Naive B cell (primary cell): Measurements from ENCODE around the gene PPM1N. TPM values are rescaled to one million over a fixed set of nuclear protein-coding genes. Genes with fewer than 3 reads are reported as not detected.

Source experiments
- ATAC-seq, 2 donors: fragments of 150-1000 bp; cut with Tn5 transposase; 2 replicates each; pipeline ENCODE4 v1.10.0; 2021; ENCODE audit warnings: low read depth in 2 of 2, mild to moderate bottlenecking in 2 of 2, moderate library complexity in 2 of 2
- DNase-seq: peaks from one replicate; pipeline ENCODE4 v3.0.0; 2022
- H3K27ac Mint-ChIP-seq, 6 donors: one replicate each; pipeline ENCODE4 v1.8.0; 2020 to 2022; ENCODE audit warnings: mild to moderate bottlenecking in 6 of 6, mixed read lengths in 6 of 6, moderate library complexity in 5 of 6, inconsistent platforms in 2 of 6
- H3K27me3 Mint-ChIP-seq, 3 donors: one replicate each; pipeline ENCODE4 v1.8.0; 2021 to 2022; ENCODE audit warnings: mixed read lengths in 3 of 3, mild to moderate bottlenecking in 1 of 3
- H3K36me3 Mint-ChIP-seq, 2 donors: one replicate each; pipeline ENCODE4 v1.8.0; 2020 to 2022; ENCODE audit warnings: mixed read lengths in 2 of 2, inconsistent platforms in 1 of 2, mild to moderate bottlenecking in 1 of 2
- H3K4me1 Mint-ChIP-seq, 3 donors: one replicate each; pipeline ENCODE4 v1.8.0; 2020 to 2022; ENCODE audit warnings: mixed read lengths in 3 of 3, inconsistent platforms in 1 of 3, mild to moderate bottlenecking in 1 of 3, moderate library complexity in 1 of 3
- H3K4me3 Mint-ChIP-seq, 8 donors: one replicate each; pipeline ENCODE4 v1.8.0; 2020 to 2022; ENCODE audit warnings: mild to moderate bottlenecking in 8 of 8, mixed read lengths in 8 of 8, moderate library complexity in 8 of 8, inconsistent platforms in 2 of 8
- H3K9me3 Mint-ChIP-seq, 7 donors: one replicate each; pipeline ENCODE4 v1.8.0; 2020 to 2022; ENCODE audit warnings: mixed read lengths in 7 of 7, mild to moderate bottlenecking in 5 of 7, inconsistent platforms in 2 of 7, moderate library complexity in 1 of 7
- polyA plus RNA-seq, 6 donors: library from polyadenylated mRNA; unstranded; fragments of 300-500 nt; fragmentation: Illumina TruSeq; gene quantifications; one replicate each; pipeline ENCODE4 v1.2.3, GENCODE V29; 2021; ENCODE audit warnings: low read depth in 6 of 6

Gene PPM1N
- polyA plus RNA-seq, 6 donors from 2014 or later = 1.6 to 3.4 (median 2.4) TPM

GRCh38 chr19:45472563-45473366 is 25.5 kb upstream of the PPM1N start:
- peak overlapping the region; percentile 56 to 96 (median 73) for H3K4me3 Mint-ChIP-seq
- peaks cover 0 to 17% of the 10 kb centered on the region in 2 donors for H3K36me3 Mint-ChIP-seq
- peaks cover 67 to 83% (median 68%) of the 10 kb centered on the region in 3 donors for H3K4me1 Mint-ChIP-seq
- DNase-seq = peak; percentile 67
- ATAC-seq = no peak
- H3K9me3 Mint-ChIP-seq = peaks cover 0 to 14% (median 0%) of the 10 kb centered on the region in 7 donors
- peaks cover 39 to 54% (median 42%) of the 10 kb centered on the region in 3 donors for H3K27me3 Mint-ChIP-seq
- H3K27ac Mint-ChIP-seq = peak overlapping the region in 5 of 6 donors; percentile 92 to 100 (median 94)

GRCh38 chr19:45473367-45473681 is 24.9 kb upstream of the PPM1N start:
- peaks cover 0 to 17% of the 10 kb centered on the region in 2 donors for H3K36me3 Mint-ChIP-seq
- H3K4me3 Mint-ChIP-seq = peak overlapping the region; percentile 23 to 96 (median 68)
- peak; percentile 41 for DNase-seq
- peaks cover 0 to 11% (median 0%) of the 10 kb centered on the region in 7 donors for H3K9me3 Mint-ChIP-seq
- H3K4me1 Mint-ChIP-seq = peaks cover 68 to 86% (median 73%) of the 10 kb centered on the region in 3 donors
- peaks cover 39 to 54% (median 42%) of the 10 kb centered on the region in 3 donors for H3K27me3 Mint-ChIP-seq
- H3K27ac Mint-ChIP-seq = peak overlapping the region in 5 of 6 donors; percentile 38 to 100 (median 94)
- no peak for ATAC-seq

GRCh38 chr19:45473682-45474605 is 24.3 kb upstream of the PPM1N start:
- Mint-ChIP-seq H3K4me1 (peaks cover 71 to 86% (median 74%) of the 10 kb centered on the region in 3 donors), H3K4me3 (peak overlapping the region; percentile 21 to 96 (median 64)), H3K36me3 (peaks cover 0 to 17% of the 10 kb centered on the region in 2 donors), H3K27ac (peak overlapping the region in 5 of 6 donors; percentile 58 to 100 (median 94)), H3K27me3 (peaks cover 39 to 54% (median 42%) of the 10 kb centered on the region in 3 donors), H3K9me3 (peaks cover 0 to 8% (median 0%) of the 10 kb centered on the region in 7 donors)
- DNase-seq = peak; percentile 65
- ATAC-seq = no peak

GRCh38 chr19:45474606-45475521 is 23.4 kb upstream of the PPM1N start:
- peaks cover 0 to 17% of the 10 kb centered on the region in 2 donors for H3K36me3 Mint-ChIP-seq
- DNase-seq (peak; percentile 69), ATAC-seq (peak; percentile 1 to 2)
- peaks cover 0 to 8% (median 0%) of the 10 kb centered on the region in 7 donors for H3K9me3 Mint-ChIP-seq
- H3K27ac Mint-ChIP-seq = peak overlapping the region in 5 of 6 donors; percentile 78 to 100 (median 94)
- H3K4me1 Mint-ChIP-seq = peaks cover 68 to 81% (median 73%) of the 10 kb centered on the region in 3 donors
- H3K4me3 Mint-ChIP-seq = peak overlapping the region in 7 of 8 donors; percentile 23 to 96 (median 66)
- H3K27me3 Mint-ChIP-seq = peaks cover 34 to 54% (median 42%) of the 10 kb centered on the region in 3 donors

GRCh38 chr19:45475537-45476291 is 22.5 kb upstream of the PPM1N start:
- ATAC-seq (peak; percentile 0 to 1), DNase-seq (peak; percentile 67)
- peaks cover 0 to 8% (median 0%) of the 10 kb centered on the region in 7 donors for H3K9me3 Mint-ChIP-seq
- peaks cover 34 to 51% (median 42%) of the 10 kb centered on the region in 3 donors for H3K27me3 Mint-ChIP-seq
- H3K4me3 Mint-ChIP-seq = peak overlapping the region in 6 of 8 donors; percentile 6 to 96 (median 50)
- peaks cover 60 to 72% (median 67%) of the 10 kb centered on the region in 3 donors for H3K4me1 Mint-ChIP-seq
- peak overlapping the region in 5 of 6 donors; percentile 78 to 100 (median 94) for H3K27ac Mint-ChIP-seq
- H3K36me3 Mint-ChIP-seq = peaks cover 0 to 17% of the 10 kb centered on the region in 2 donors

- peaks cover 0 to 8% (median 0%) of the 10 kb centered on the region in 7 donors for H3K9me3 Mint-ChIP-seq
- H3K4me1 Mint-ChIP-seq = peaks cover 55 to 66% (median 63%) of the 10 kb centered on the region in 3 donors
- H3K36me3 Mint-ChIP-seq = peaks cover 0 to 16% of the 10 kb centered on the region in 2 donors
- DNase-seq (peak; percentile 55), ATAC-seq (no peak)
- H3K27me3 Mint-ChIP-seq = peaks cover 34 to 45% (median 41%) of the 10 kb centered on the region in 3 donors
- H3K4me3 Mint-ChIP-seq = peak overlapping the region in 5 of 8 donors; percentile 21 to 96 (median 63)
- H3K27ac Mint-ChIP-seq = peak overlapping the region in 4 of 6 donors; percentile 88 to 100 (median 92)
These were observed 21.9 kb upstream of the PPM1N start for GRCh38 chr19:45476304-45476703.

- Mint-ChIP-seq H3K36me3 (peaks cover 0 to 9% of the 10 kb centered on the region in 2 donors), H3K27me3 (peaks cover 31 to 36% (median 33%) of the 10 kb centered on the region in 3 donors), H3K4me1 (peaks cover 46 to 57% (median 55%) of the 10 kb centered on the region in 3 donors)
These were observed 21.1 kb upstream of the PPM1N start for GRCh38 chr19:45477186-45477585.

GRCh38 chr19:45477713-45478453 is 20.4 kb upstream of the PPM1N start:
- Mint-ChIP-seq H3K4me3 (peak overlapping the region; percentile 56 to 99 (median 94)), H3K9me3 (peaks cover 0 to 8% (median 0%) of the 10 kb centered on the region in 7 donors), H3K27ac (peak overlapping the region; percentile 94 to 100 (median 99)), H3K36me3 (peaks cover 0 to 9% of the 10 kb centered on the region in 2 donors), H3K4me1 (peaks cover 39 to 50% (median 49%) of the 10 kb centered on the region in 3 donors), H3K27me3 (peaks cover 26 to 29% (median 26%) of the 10 kb centered on the region in 3 donors)
- ATAC-seq = no peak
- DNase-seq = no peak

More at GRCh38 chr19:45477186-45477585, 21.1 kb upstream of the PPM1N start:
- peak overlapping the region; percentile 37 to 99 (median 76) for H3K4me3 Mint-ChIP-seq
- DNase-seq = peak; percentile 30
- peaks cover 0 to 8% (median 0%) of the 10 kb centered on the region in 7 donors for H3K9me3 Mint-ChIP-seq
- ATAC-seq = no peak
- peak overlapping the region in 5 of 6 donors; percentile 54 to 94 (median 73) for H3K27ac Mint-ChIP-seq

- H3K4me1 Mint-ChIP-seq = peaks cover 34 to 45% (median 44%) of the 10 kb centered on the region in 3 donors
- peak overlapping the region; percentile 94 to 100 (median 99) for H3K27ac Mint-ChIP-seq
- peaks cover 0 to 9% of the 10 kb centered on the region in 2 donors for H3K36me3 Mint-ChIP-seq
- ATAC-seq (peak; percentile 64 to 66), DNase-seq (peak; percentile 89)
- H3K27me3 Mint-ChIP-seq = peaks cover 19 to 25% (median 22%) of the 10 kb centered on the region in 3 donors
- peaks cover 0 to 8% (median 0%) of the 10 kb centered on the region in 7 donors for H3K9me3 Mint-ChIP-seq
- peak overlapping the region; percentile 56 to 99 (median 94) for H3K4me3 Mint-ChIP-seq
These were observed 19.6 kb upstream of the PPM1N start for GRCh38 chr19:45478454-45479238.

GRCh38 chr19:45483033-45483432 is 15.2 kb upstream of the PPM1N start:
- H3K4me1 Mint-ChIP-seq = peaks cover 12 to 27% (median 25%) of the 10 kb centered on the region in 3 donors
- ATAC-seq = no peak
- H3K4me3 Mint-ChIP-seq = no peak overlapping the region
- peaks cover 0 to 4% (median 0%) of the 10 kb centered on the region in 3 donors for H3K27me3 Mint-ChIP-seq
- H3K27ac Mint-ChIP-seq = no peak overlapping the region
- DNase-seq = no peak
- no peaks in the 10 kb centered on the region for H3K9me3 Mint-ChIP-seq
- no peaks in the 10 kb centered on the region for H3K36me3 Mint-ChIP-seq
